ENCODE measurements around the gene ASPN.

The ASPN gene

GRCh38 chr9:92503156-92503555 is 20.9 kb upstream of the ASPN start:
- ChIA-PET CTCF (no interaction called here), POLR2A (no interaction called here)
- TF ChIP-seq BHLHE40 (IDR thresholded peaks at IDR 0.05; ENCODE audit: borderline replicate concordance) (no peak), ARNT (IDR thresholded peaks at IDR 0.05) (no peak), HDGF (IDR thresholded peaks at IDR 0.05; ENCODE audit: borderline replicate concordance) (no peak), TARDBP (IDR thresholded peaks at IDR 0.05) (no peak), FOXM1 (IDR thresholded peaks at IDR 0.05; ENCODE audit: borderline replicate concordance) (no peak), SP1 (IDR thresholded peaks at IDR 0.05) (no peak), FOXA1 (IDR thresholded peaks at IDR 0.05) (no peak), ZNF384 (IDR thresholded peaks at IDR 0.05) (no peak), L3MBTL2 (conservative IDR thresholded peaks at IDR 0.05) (no peak), NFRKB (IDR thresholded peaks at IDR 0.05) (no peak), SUZ12 (IDR thresholded peaks at IDR 0.05) (no peak), CTBP1 (IDR thresholded peaks at IDR 0.05; ENCODE audit: borderline replicate concordance) (no peak), FOXK2 (IDR thresholded peaks at IDR 0.05) (no peak), ELF4 (IDR thresholded peaks at IDR 0.05) (no peak), LEF1 (IDR thresholded peaks at IDR 0.05; ENCODE audit: borderline replicate concordance) (no peak)
- TF ChIP-seq, protein P1, sequence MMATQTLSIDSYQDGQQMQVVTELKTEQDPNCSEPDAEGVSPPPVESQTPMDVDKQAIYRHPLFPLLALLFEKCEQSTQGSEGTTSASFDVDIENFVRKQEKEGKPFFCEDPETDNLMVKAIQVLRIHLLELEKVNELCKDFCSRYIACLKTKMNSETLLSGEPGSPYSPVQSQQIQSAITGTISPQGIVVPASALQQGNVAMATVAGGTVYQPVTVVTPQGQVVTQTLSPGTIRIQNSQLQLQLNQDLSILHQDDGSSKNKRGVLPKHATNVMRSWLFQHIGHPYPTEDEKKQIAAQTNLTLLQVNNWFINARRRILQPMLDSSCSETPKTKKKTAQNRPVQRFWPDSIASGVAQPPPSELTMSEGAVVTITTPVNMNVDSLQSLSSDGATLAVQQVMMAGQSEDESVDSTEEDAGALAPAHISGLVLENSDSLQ (IDR thresholded peaks at IDR 0.05) = no peak

DNA sequence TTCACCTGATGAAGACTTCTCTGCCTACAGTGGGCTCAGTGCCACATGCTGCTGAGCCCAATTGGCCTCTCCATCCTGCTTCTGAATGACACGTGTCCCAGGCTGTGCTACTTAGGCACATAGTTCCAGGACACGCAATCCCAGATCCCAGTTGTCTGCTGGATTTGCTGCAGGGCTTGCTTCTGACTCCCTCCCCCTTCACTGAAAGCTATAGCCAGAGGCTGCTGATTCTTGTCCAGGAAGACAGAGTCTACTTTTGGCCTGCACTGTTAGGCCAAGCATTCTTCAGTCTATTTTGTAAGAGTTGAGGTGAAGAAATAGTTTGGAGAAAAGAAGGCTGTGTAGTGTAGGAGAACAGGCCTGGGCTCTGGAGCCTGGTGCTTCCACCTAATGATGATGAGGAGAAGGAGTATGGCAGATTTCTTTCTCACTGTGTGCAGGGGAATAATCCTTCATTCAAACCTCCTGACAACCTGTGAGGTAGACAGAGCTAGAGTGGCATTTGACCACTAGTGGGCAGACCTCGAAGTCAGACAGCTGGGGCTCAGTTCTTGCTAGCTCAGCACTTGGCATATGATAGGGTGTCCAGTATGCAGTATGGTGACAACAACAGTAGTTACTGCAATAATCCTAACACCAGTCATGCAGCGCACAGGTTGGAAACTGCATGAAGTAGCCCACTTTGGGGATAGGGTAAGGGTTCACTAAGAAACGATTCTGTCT is 19.5 kb upstream of the ASPN start:
- ChIA-PET CTCF (no interaction called here), POLR2A (no interaction called here)
- peak; percentile 58 for DNase-seq (ENCODE audit: extremely low spot score)
- TF ChIP-seq L3MBTL2 (conservative IDR thresholded peaks at IDR 0.05) = no peak
- TF ChIP-seq ARNT (IDR thresholded peaks at IDR 0.05) = no peak
- TF ChIP-seq LEF1 (IDR thresholded peaks at IDR 0.05; ENCODE audit: borderline replicate concordance) = no peak
- no peak for TF ChIP-seq CTBP1 (IDR thresholded peaks at IDR 0.05; ENCODE audit: borderline replicate concordance)
- TF ChIP-seq NFRKB (IDR thresholded peaks at IDR 0.05) = no peak
- no peak for TF ChIP-seq SP1 (IDR thresholded peaks at IDR 0.05)
- TF ChIP-seq ELF4 (IDR thresholded peaks at IDR 0.05) = no peak
- no peak for TF ChIP-seq TARDBP (IDR thresholded peaks at IDR 0.05)
- TF ChIP-seq ZNF384 (IDR thresholded peaks at IDR 0.05) = no peak
- no peak for TF ChIP-seq FOXA1 (IDR thresholded peaks at IDR 0.05)
- TF ChIP-seq HDGF (IDR thresholded peaks at IDR 0.05; ENCODE audit: borderline replicate concordance) = no peak
- no peak for TF ChIP-seq BHLHE40 (IDR thresholded peaks at IDR 0.05; ENCODE audit: borderline replicate concordance)
- no peak for TF ChIP-seq FOXM1 (IDR thresholded peaks at IDR 0.05; ENCODE audit: borderline replicate concordance)
- TF ChIP-seq, protein P1 (IDR thresholded peaks at IDR 0.05) = no peak; the same call in 1 of the 2 replicates
- no peak for TF ChIP-seq FOXK2 (IDR thresholded peaks at IDR 0.05)
- no peak for TF ChIP-seq SUZ12 (IDR thresholded peaks at IDR 0.05)

More at GRCh38 chr9:92503156-92503555, 20.9 kb upstream of the ASPN start:
- DNase-seq (ENCODE audit: extremely low spot score) = no peak

DNA sequence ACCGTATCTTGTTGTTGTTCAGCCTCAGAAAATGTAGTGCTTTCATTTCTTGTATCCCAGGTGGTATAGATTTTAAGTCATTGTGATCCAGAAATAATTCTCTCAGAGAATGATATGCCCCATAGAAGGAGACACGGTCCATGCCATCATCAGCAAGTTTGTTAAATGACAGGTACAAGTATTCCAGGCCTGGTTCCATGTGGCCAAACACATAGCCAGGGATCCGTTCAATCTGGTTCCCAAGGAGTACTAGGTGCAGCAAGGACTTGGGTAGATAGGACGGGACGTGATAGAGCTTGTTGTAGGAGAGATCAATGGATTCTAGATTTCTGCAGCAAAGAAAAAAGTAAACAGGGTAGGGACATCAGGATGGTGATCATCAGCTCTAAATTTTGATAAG is 18.4 kb upstream of the ASPN start:
- TF ChIP-seq ELF4 (IDR thresholded peaks at IDR 0.05) (no peak), TARDBP (IDR thresholded peaks at IDR 0.05) (no peak), FOXM1 (IDR thresholded peaks at IDR 0.05; ENCODE audit: borderline replicate concordance) (no peak), ARNT (IDR thresholded peaks at IDR 0.05) (no peak), L3MBTL2 (conservative IDR thresholded peaks at IDR 0.05) (no peak), FOXK2 (IDR thresholded peaks at IDR 0.05) (no peak), NFRKB (IDR thresholded peaks at IDR 0.05) (no peak), BHLHE40 (IDR thresholded peaks at IDR 0.05; ENCODE audit: borderline replicate concordance) (no peak), FOXA1 (IDR thresholded peaks at IDR 0.05) (no peak)
- ChIA-PET CTCF (no interaction called here), POLR2A (no interaction called here)
- DNase-seq (ENCODE audit: extremely low spot score) = no peak

- TF ChIP-seq NFRKB (IDR thresholded peaks at IDR 0.05) (no peak), L3MBTL2 (conservative IDR thresholded peaks at IDR 0.05) (no peak), ZNF384 (IDR thresholded peaks at IDR 0.05) (no peak), BHLHE40 (IDR thresholded peaks at IDR 0.05; ENCODE audit: borderline replicate concordance) (no peak)
- TF ChIP-seq, protein P1 (IDR thresholded peaks at IDR 0.05) = no peak
- DNase-seq (ENCODE audit: extremely low spot score) = no peak
- POLR2A ChIA-PET = no interaction called here
- CTCF ChIA-PET = interaction anchor here (0.7 kb wide), 1 partner anchor 20 kb away, joined by 3 read pairs; no protein-coding TSS in a partner anchor
Measured at GRCh38 chr9:92499701-92500100, 17.4 kb upstream of the ASPN start.

DNA sequence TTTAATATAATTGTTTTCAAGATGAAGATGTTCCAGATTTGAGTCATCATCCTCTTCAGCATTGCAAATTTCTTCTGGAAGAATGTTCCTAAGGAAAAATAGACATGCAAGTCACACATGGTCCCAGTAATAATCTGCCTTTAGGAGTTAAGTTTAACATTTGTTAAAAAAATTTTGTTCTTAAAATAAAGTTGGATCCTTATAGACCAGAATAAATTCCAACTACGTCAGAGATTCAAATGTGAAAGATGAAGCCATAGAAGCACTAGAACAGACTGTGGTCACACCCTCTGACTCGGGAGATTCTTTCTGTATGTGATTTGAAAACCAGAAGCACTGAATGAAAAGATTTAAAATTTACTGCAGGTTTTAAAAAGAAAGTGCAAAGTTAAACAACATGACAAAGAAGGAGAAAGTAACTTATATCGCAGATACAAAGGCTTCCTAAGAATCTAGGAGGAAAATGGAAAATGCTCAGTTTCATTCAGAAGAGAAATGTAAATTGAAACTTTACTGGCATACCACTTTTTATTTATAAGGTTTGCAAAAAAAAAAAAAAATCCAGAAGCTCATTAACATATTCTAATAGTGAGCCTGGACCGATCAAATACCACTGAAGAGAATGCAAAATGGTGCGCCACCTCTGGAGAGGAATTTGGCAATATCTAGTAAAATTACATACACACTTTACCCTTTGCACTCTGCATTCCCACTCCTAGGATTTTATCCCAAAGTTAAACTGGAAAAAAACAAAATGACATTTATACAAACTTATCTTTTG is 14.3 kb upstream of the ASPN start:
- ChIA-PET CTCF (no interaction called here), POLR2A (no interaction called here)

More for the DNA sequence above, 14.3 kb upstream of the ASPN start:
- TF ChIP-seq CTBP1 (IDR thresholded peaks at IDR 0.05; ENCODE audit: borderline replicate concordance) (no peak), BHLHE40 (IDR thresholded peaks at IDR 0.05; ENCODE audit: borderline replicate concordance) (no peak), HDGF (IDR thresholded peaks at IDR 0.05; ENCODE audit: borderline replicate concordance) (no peak), LEF1 (IDR thresholded peaks at IDR 0.05; ENCODE audit: borderline replicate concordance) (no peak), SP1 (IDR thresholded peaks at IDR 0.05) (no peak), NFRKB (IDR thresholded peaks at IDR 0.05) (no peak), SUZ12 (IDR thresholded peaks at IDR 0.05) (no peak)
- no peak for DNase-seq (ENCODE audit: extremely low spot score)
